ENCODE measurements around the gene PLXNA4.

DNA sequence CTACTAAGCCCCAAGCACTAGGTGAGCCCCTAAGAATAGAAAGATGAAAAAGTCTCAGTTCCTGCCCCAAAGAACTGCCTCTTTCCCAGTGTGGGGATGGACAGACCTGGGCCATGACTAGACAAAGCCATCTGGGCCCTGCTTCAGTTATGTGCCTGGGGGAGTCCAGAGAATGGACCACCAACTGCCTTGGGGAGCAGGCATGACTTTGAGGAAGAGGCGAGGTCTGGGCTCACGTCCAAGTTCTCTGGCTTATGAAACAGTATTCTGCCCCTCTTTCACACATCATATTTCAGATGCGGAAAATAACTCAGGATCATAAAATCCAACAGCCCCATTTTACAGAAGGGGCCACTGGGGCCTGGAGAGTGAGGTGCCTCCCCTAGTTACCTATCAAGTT lies 80.3 kb downstream of the PLXNA4 start:
- no peak for TF ChIP-seq FOXK1 (CRISPR knock-in tag; IDR thresholded peaks at IDR 0.05)
- no peak for TF ChIP-seq CREB1 (CRISPR knock-in tag; IDR thresholded peaks at IDR 0.05)
- no peak for TF ChIP-seq JUN (CRISPR knock-in tag; IDR thresholded peaks at IDR 0.05)
- TF ChIP-seq, protein P1, sequence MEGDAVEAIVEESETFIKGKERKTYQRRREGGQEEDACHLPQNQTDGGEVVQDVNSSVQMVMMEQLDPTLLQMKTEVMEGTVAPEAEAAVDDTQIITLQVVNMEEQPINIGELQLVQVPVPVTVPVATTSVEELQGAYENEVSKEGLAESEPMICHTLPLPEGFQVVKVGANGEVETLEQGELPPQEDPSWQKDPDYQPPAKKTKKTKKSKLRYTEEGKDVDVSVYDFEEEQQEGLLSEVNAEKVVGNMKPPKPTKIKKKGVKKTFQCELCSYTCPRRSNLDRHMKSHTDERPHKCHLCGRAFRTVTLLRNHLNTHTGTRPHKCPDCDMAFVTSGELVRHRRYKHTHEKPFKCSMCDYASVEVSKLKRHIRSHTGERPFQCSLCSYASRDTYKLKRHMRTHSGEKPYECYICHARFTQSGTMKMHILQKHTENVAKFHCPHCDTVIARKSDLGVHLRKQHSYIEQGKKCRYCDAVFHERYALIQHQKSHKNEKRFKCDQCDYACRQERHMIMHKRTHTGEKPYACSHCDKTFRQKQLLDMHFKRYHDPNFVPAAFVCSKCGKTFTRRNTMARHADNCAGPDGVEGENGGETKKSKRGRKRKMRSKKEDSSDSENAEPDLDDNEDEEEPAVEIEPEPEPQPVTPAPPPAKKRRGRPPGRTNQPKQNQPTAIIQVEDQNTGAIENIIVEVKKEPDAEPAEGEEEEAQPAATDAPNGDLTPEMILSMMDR (IDR thresholded peaks at IDR 0.05), result no peak
- TF ChIP-seq, protein P2, sequence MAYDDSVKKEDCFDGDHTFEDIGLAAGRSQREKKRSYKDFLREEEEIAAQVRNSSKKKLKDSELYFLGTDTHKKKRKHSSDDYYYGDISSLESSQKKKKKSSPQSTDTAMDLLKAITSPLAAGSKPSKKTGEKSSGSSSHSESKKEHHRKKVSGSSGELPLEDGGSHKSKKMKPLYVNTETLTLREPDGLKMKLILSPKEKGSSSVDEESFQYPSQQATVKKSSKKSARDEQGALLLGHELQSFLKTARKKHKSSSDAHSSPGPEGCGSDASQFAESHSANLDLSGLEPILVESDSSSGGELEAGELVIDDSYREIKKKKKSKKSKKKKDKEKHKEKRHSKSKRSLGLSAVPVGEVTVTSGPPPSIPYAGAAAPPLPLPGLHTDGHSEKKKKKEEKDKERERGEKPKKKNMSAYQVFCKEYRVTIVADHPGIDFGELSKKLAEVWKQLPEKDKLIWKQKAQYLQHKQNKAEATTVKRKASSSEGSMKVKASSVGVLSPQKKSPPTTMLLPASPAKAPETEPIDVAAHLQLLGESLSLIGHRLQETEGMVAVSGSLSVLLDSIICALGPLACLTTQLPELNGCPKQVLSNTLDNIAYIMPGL (CRISPR knock-in tag; IDR thresholded peaks at IDR 0.05), result no peak
- TF ChIP-seq, protein P3, sequence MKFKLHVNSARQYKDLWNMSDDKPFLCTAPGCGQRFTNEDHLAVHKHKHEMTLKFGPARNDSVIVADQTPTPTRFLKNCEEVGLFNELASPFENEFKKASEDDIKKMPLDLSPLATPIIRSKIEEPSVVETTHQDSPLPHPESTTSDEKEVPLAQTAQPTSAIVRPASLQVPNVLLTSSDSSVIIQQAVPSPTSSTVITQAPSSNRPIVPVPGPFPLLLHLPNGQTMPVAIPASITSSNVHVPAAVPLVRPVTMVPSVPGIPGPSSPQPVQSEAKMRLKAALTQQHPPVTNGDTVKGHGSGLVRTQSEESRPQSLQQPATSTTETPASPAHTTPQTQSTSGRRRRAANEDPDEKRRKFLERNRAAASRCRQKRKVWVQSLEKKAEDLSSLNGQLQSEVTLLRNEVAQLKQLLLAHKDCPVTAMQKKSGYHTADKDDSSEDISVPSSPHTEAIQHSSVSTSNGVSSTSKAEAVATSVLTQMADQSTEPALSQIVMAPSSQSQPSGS (CRISPR knock-in tag; IDR thresholded peaks at IDR 0.05; ENCODE audit: borderline replicate concordance, low read depth), result no peak
- TF ChIP-seq OVOL2 (CRISPR knock-in tag; IDR thresholded peaks at IDR 0.05; ENCODE audit: borderline replicate concordance), result no peak
- TF ChIP-seq ZNF232 (CRISPR knock-in tag; IDR thresholded peaks at IDR 0.05), result no peak
- no peak for TF ChIP-seq TCF7 (CRISPR knock-in tag; IDR thresholded peaks at IDR 0.05; ENCODE audit: low read depth)
- TF ChIP-seq NR3C1 (CRISPR knock-in tag; conservative IDR thresholded peaks at IDR 0.05; ENCODE audit: low read depth), result no peak
- TF ChIP-seq, protein P4, sequence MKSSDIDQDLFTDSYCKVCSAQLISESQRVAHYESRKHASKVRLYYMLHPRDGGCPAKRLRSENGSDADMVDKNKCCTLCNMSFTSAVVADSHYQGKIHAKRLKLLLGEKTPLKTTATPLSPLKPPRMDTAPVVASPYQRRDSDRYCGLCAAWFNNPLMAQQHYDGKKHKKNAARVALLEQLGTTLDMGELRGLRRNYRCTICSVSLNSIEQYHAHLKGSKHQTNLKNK (CRISPR knock-in tag; IDR thresholded peaks at IDR 0.05), result no peak
- TF ChIP-seq ELF4 (CRISPR knock-in tag; IDR thresholded peaks at IDR 0.05; ENCODE audit: low read depth), result no peak
- TF ChIP-seq SP1 (CRISPR knock-in tag; conservative IDR thresholded peaks at IDR 0.05), result no peak

Measured in WTC11 (cell line).